A673 (cell line): ENCODE data around the gene SLC25A38.

Experiments used
- EZH2 ChIP-seq: fragments of 200-600 bp; sonication (generic); IDR thresholded peaks from 2 replicates; pipeline ENCODE4 v1.6.1; 2017; ENCODE audit warnings: borderline replicate concordance, low read depth, mild to moderate bottlenecking, mixed read lengths, antibody characterized with exemption, low read length; ENCODE audit not compliant: poor library complexity, severe bottlenecking
- TF ChIP-seq, protein P1 (sequence below): fragments of 300-800, 200-600 bp; sonication (generic); conservative IDR thresholded peaks from 2 replicates; pipeline ENCODE4 v1.5.1; 2017; ENCODE audit warnings: low read depth, mild to moderate bottlenecking, antibody characterized with exemption, low read length, moderate library complexity, mixed read lengths

DNA sequence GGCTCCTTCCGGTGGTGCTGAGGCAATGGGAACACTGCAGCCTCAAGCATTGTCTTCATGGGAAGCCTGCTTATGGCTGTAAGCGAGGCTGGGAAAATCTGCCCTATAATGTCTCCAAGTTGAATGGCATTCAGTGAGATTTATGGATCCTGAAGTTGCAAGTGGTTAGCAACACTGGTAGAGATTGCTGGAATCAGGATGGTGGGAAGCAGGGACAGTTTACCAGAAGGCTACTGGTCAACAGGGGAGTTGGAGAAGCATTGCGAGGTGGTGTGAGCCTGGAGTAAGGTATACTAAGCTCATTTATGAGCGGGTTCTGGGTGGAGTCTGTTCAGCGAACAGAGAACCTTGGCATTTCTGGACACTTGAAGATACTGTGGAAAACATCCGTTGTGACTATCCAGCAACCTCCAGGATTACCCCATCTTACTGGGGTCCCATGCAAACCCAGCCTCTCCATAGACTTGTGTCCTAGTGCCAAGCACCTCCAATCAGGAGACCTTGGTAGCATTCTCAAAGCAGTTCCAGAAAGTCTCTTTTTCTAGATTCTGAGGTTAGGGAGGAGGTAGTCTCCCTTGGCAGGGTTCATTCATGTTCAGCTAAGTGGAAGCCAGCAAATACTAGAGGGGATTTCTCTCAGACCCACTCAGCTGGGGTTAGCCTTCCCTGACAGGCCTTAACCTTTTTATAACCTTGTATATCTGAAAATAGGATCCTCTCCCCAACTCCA, 30.7 kb downstream of the SLC25A38 start:
- no peak for TF ChIP-seq EZH2
- TF ChIP-seq, protein P1, sequence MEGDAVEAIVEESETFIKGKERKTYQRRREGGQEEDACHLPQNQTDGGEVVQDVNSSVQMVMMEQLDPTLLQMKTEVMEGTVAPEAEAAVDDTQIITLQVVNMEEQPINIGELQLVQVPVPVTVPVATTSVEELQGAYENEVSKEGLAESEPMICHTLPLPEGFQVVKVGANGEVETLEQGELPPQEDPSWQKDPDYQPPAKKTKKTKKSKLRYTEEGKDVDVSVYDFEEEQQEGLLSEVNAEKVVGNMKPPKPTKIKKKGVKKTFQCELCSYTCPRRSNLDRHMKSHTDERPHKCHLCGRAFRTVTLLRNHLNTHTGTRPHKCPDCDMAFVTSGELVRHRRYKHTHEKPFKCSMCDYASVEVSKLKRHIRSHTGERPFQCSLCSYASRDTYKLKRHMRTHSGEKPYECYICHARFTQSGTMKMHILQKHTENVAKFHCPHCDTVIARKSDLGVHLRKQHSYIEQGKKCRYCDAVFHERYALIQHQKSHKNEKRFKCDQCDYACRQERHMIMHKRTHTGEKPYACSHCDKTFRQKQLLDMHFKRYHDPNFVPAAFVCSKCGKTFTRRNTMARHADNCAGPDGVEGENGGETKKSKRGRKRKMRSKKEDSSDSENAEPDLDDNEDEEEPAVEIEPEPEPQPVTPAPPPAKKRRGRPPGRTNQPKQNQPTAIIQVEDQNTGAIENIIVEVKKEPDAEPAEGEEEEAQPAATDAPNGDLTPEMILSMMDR: no peak
